Adrenal gland (tissue), 12 donors: ENCODE data around the gene KCNH1. TPM values are rescaled to one million over a fixed set of nuclear protein-coding genes. Genes with fewer than 3 reads are reported as not detected.

Source experiments
- DNase-seq, 7 donors: peaks; one replicate each; pipeline ENCODE4 v3.0.0-alpha.2; 2019 to 2020
- H3K27ac ChIP-seq, 5 donors: fragments of 200-600 bp; sonication (generic) in 4 of 5; 1 replicate in 3 of 5; 2 replicates in 2 of 5; pipeline versions ENCODE4 v1.5.1 to v1.8.0; 2016 to 2020; ENCODE audit warnings: mild to moderate bottlenecking in 1 of 5
- H3K27me3 ChIP-seq: fragments of 200-600 bp; 2 replicates; pipeline ENCODE4 v1.8.0; 2021
- H3K36me3 ChIP-seq, 2 donors: fragments of 200-600 bp; replicated peaks in 1 of 2; 1 replicate in 1 of 2; 2 replicates in 1 of 2; pipeline versions ENCODE4 v1.5.1 to v1.8.0; 2018 to 2022
- H3K4me1 ChIP-seq, 2 donors: fragments of 200-600 bp; replicated peaks in 1 of 2; 1 replicate in 1 of 2; 2 replicates in 1 of 2; pipeline versions ENCODE4 v1.5.1 to v1.8.0; 2018 to 2021
- H3K4me3 ChIP-seq, 4 donors: fragments of 200-600 bp; sonication (generic) in 3 of 4; one replicate each; pipeline ENCODE4 v1.5.1; 2016 to 2018
- H3K9me3 ChIP-seq, 3 donors: fragments of 200-600 bp; sonication (generic) in 1 of 3; replicated peaks in 1 of 3; 1 replicate in 2 of 3; 2 replicates in 1 of 3; pipeline versions ENCODE4 v1.5.1 to v1.8.0; 2016 to 2021
- POLR2A ChIP-seq, 2 donors: fragments of 450-650 bp; IDR thresholded peaks; one replicate each; pipeline ENCODE4 v1.6.1; 2017; ENCODE audit warnings: antibody characterized with exemption in 2 of 2, mild to moderate bottlenecking in 2 of 2, moderate library complexity in 1 of 2
- WGBS, 4 donors: extraction: QIAGEN DNeasy Blood & Tissue Kit in 2 of 4; methylation state at CpG; one replicate each; pipeline versions ENCODE4 v1.1.5 to v1.1.7; 2013 to 2017; 5-methylcytosine and 5-hydroxymethylcytosine counted together
- intact Hi-C, 2 donors: fragments of 100-400 bp; cut with DNase I; formaldehyde crosslinking; loops; one replicate each; pipeline versions ENCODE4 v1.14.1 to v1.15.0; 2022 to 2023
- polyA plus RNA-seq, 3 donors: library from polyadenylated mRNA; stranded (reverse); fragments of 200-250 nt in 2 of 3; fragments of 350-450 nt in 1 of 3; fragmentation: Illumina TruSeq in 1 of 3; extraction: RNeasy Lipid Tissue Mini Kit (QIAGEN cat#74804) in 1 of 3; gene quantifications; one replicate each; pipeline ENCODE4 v1.2.3, GENCODE V29; 2013 to 2014
- total RNA-seq, 9 donors: library from RNA; depleted of rRNA in 4 of 9; stranded (reverse); fragments of >200 nt in 4 of 9; fragments of 120-200 nt in 1 of 9; fragmentation: NEBNext Ultra II Directional in 1 of 9; extraction: Animal tissue kit (Norgen Biotek cat#: 25700) in 1 of 9; gene quantifications; one replicate each; pipeline versions ENCODE4 v1.1.0 to v1.2.4, GENCODE V29; 2013 to 2023
- TF ChIP-seq, protein P1 (sequence below), 6 experiments: fragments of 450-650 bp in 4 of 6; fragments of 200-600 bp in 2 of 6; sonication (generic) in 1 of 6; IDR thresholded peaks; 1 replicate in 5 of 6; 2 replicates in 1 of 6; pipeline versions ENCODE4 v1.5.1 to v1.8.0; 2016 to 2021; ENCODE audit warnings: antibody characterized with exemption in 6 of 6, mild to moderate bottlenecking in 2 of 6, moderate library complexity in 1 of 6
- donor health status: healthy with polysubstance abuse.
- donor health status: Bipolar disorder and iron deficiency.
- donor health status: DM: yes; HTN: yes; CAD: no.
- donor health status: DM: no; HTN: no; CAD: no.
- donor health status: DM: no; HTN: no; CAD: no.
- donor health status: DM: yes; HTN: yes; CAD: no.

The KCNH1 gene
- total and polyA plus RNA-seq, 12 donors: 0.15 to 2.2 (median 0.73) TPM; not detected in 4

DNA sequence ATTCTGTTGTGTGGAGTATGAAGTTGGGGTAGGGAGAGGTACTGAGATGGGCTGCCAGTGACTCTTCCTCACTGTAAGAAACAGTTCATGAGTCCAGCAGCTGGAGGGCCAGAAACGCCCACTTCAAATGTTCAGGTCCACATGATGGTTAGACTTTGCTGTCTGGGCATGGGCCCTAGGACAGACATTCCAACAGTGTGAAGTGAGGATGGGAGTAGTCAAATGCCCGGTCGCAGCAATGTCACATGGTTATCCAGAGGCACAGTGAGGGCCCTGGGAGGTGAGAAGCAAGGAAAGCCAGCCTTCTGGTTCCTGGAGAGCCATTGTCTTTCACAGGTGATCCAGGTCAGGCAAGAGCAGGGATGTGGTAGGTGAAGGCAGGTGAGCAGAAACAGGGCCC is 500.8 kb downstream of the KCNH1 start:
- DNase-seq: no peak
- H3K27me3 ChIP-seq: no peaks in the 10 kb centered on the region
- no peaks in the 10 kb centered on the region for H3K9me3 ChIP-seq
- TF ChIP-seq POLR2A (IDR thresholded peaks at IDR 0.05): no peak
- intact Hi-C loops: no loop called here
- 80 to 97% (median 91%) methylated on average over 3 of the region's 3 CpGs for WGBS, 4 donors
- no peaks in the 10 kb centered on the region for H3K4me1 ChIP-seq
- no peak overlapping the region for H3K4me3 ChIP-seq
- no peaks in the 10 kb centered on the region for H3K36me3 ChIP-seq
- no peak overlapping the region for H3K27ac ChIP-seq

DNA sequence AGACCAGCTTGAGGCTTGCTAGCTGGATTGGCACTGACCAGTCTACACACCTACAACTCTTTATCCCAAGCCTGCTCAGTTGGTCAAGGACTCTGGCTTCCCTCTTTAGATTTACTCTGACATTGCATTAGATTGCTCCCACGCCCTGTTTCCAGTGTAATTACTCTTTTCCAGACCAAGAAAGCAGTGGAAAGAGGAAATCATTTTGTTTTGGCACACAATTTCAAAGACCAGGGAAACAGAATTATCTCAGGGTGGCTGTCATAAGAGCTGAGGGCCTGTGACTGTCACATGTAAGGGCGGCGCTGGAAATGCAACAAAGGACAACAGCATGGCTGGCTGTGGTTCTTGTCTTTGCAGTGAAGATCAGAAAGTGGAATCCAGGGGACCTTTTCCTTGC is 502.5 kb downstream of the KCNH1 start:
- no peaks in the 10 kb centered on the region for H3K9me3 ChIP-seq
- DNase-seq: no peak
- no peak overlapping the region for H3K27ac ChIP-seq
- H3K36me3 ChIP-seq: no peaks in the 10 kb centered on the region
- H3K27me3 ChIP-seq: no peaks in the 10 kb centered on the region
- no peaks in the 10 kb centered on the region for H3K4me1 ChIP-seq
- TF ChIP-seq, protein P1, sequence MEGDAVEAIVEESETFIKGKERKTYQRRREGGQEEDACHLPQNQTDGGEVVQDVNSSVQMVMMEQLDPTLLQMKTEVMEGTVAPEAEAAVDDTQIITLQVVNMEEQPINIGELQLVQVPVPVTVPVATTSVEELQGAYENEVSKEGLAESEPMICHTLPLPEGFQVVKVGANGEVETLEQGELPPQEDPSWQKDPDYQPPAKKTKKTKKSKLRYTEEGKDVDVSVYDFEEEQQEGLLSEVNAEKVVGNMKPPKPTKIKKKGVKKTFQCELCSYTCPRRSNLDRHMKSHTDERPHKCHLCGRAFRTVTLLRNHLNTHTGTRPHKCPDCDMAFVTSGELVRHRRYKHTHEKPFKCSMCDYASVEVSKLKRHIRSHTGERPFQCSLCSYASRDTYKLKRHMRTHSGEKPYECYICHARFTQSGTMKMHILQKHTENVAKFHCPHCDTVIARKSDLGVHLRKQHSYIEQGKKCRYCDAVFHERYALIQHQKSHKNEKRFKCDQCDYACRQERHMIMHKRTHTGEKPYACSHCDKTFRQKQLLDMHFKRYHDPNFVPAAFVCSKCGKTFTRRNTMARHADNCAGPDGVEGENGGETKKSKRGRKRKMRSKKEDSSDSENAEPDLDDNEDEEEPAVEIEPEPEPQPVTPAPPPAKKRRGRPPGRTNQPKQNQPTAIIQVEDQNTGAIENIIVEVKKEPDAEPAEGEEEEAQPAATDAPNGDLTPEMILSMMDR (IDR thresholded peaks at IDR 0.05): no peak
- no peak for TF ChIP-seq POLR2A (IDR thresholded peaks at IDR 0.05)
- intact Hi-C loops: no loop called here
- no peak overlapping the region for H3K4me3 ChIP-seq
- WGBS, 4 donors: 86 to 96% (median 92%) methylated on average over 3 of the region's 3 CpGs

DNA sequence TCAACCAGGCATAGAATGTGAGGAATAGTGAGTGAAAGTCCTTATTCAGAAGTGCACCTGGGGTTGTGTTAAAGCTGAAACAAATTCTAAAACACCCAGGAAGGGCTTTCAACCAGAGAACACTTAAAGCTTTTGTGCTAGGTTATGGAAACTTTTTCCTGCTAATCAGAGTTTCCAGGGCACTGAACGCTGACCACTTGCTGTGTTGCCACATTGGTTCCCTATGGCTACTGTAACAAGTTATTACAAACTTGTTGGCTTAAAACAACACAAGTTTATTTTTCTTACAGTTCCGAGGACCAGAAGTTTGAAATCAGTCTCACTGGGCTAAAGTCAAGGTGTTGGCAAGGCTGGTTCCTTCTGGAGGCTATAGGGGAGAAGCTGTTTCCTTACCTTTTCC is 504.7 kb downstream of the KCNH1 start:
- no peak overlapping the region for H3K27ac ChIP-seq
- no peaks in the 10 kb centered on the region for H3K36me3 ChIP-seq
- intact Hi-C loops: no loop called here
- no peak overlapping the region for H3K4me3 ChIP-seq
- no peaks in the 10 kb centered on the region for H3K4me1 ChIP-seq
- WGBS, 4 donors: 82 to 97% (median 95%) methylated on average over 2 of the region's 2 CpGs
- TF ChIP-seq, protein P1 (IDR thresholded peaks at IDR 0.05): no peak
- TF ChIP-seq POLR2A (IDR thresholded peaks at IDR 0.05): no peak
- no peaks in the 10 kb centered on the region for H3K27me3 ChIP-seq
- no peaks in the 10 kb centered on the region for H3K9me3 ChIP-seq
- DNase-seq: no peak

DNA sequence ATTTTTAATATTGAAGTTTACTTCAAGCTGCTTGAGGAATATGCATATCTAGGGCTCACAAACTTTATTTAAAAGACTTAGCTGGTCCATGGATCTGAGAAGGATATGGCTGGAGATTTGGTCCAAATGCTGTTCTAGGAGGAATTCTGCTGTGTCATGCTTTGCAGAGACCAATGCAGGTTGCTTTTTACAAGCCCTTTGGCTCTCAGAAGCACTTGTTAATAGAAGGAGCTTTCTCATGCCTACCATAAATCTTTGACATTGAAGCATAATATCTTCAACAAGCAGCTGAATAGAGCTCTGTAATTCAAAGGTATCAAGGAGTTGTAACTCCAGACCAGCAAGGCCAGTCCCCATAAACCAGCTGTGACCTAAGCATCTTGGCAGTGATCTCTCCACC is 506.2 kb downstream of the KCNH1 start:
- H3K36me3 ChIP-seq: no peaks in the 10 kb centered on the region
- H3K9me3 ChIP-seq: no peaks in the 10 kb centered on the region
- H3K27me3 ChIP-seq: no peaks in the 10 kb centered on the region
- no peaks in the 10 kb centered on the region for H3K4me1 ChIP-seq
- H3K27ac ChIP-seq: no peak overlapping the region
- intact Hi-C loops: no loop called here
- no peak for TF ChIP-seq POLR2A (IDR thresholded peaks at IDR 0.05)
- TF ChIP-seq, protein P1 (IDR thresholded peaks at IDR 0.05): no peak
- no peak overlapping the region for H3K4me3 ChIP-seq
- DNase-seq: no peak

Other genes starting within 250 kb of the KCNH1 start
- gene RCOR3, start 125.2 kb upstream of the KCNH1 start, total RNA-seq: 10 to 100 TPM; 28.4 to 57.2 (median 35.9) TPM
- 10 to 100 TPM; 19.4 to 35.2 (median 30.0) TPM for gene RCOR3, start 125.2 kb upstream of the KCNH1 start, polyA plus RNA-seq
- gene TRAF5, start 192.7 kb upstream of the KCNH1 start, total RNA-seq: 10 to 100 TPM in 1 of 9 donors, 1 to 10 TPM in 8; 1.0 to 13.5 (median 7.3) TPM
- 10 to 100 TPM in 1 of 3 donors, 1 to 10 TPM in 2; 3.8 to 16.7 (median 9.3) TPM for gene TRAF5, start 192.7 kb upstream of the KCNH1 start, polyA plus RNA-seq